Heart right ventricle (tissue), 16 donors: ENCODE measurements around the gene DTNBP1. TPM values are rescaled to one million over a fixed set of nuclear protein-coding genes. Genes with fewer than 3 reads are reported as not detected.
A peak's percentile ranks its signal among the peaks of the same experiment; 100 is the strongest.

ENCODE experiments used
- ATAC-seq, 8 donors: fragments of 200-7000 bp; cut with Tn5 transposase; one replicate each; pipeline ENCODE4 v1.9.1; 2020; ENCODE audit warnings: mild to moderate bottlenecking in 8 of 8, moderate library complexity in 8 of 8, moderate number of reproducible peaks in 1 of 8
- DNase-seq, 2 donors: peaks; one replicate each; pipeline ENCODE4 v3.0.0-alpha.2; 2020
- H3K27ac ChIP-seq, 10 donors: fragments of 200-600 bp; sonication (generic) in 2 of 10; one replicate each; pipeline versions ENCODE4 v1.5.0 to v1.8.0; 2020 to 2022; ENCODE audit warnings: mild to moderate bottlenecking in 3 of 10
- H3K27me3 ChIP-seq, 7 donors: fragments of 200-600 bp; one replicate each; pipeline ENCODE4 v1.8.0; 2021 to 2022; ENCODE audit warnings: mild to moderate bottlenecking in 2 of 7
- H3K36me3 ChIP-seq, 9 donors: fragments of 200-600 bp; sonication (generic) in 1 of 9; one replicate each; pipeline versions ENCODE4 v1.5.0 to v1.8.0; 2020 to 2022; ENCODE audit warnings: mild to moderate bottlenecking in 2 of 9
- H3K4me1 ChIP-seq, 9 donors: fragments of 200-600 bp; sonication (generic) in 1 of 9; one replicate each; pipeline versions ENCODE4 v1.5.0 to v1.8.0; 2020 to 2022; ENCODE audit warnings: mild to moderate bottlenecking in 4 of 9
- H3K4me3 ChIP-seq, 10 donors: fragments of 200-600 bp; sonication (generic) in 2 of 10; one replicate each; pipeline versions ENCODE4 v1.5.0 to v1.8.0; 2020 to 2022; ENCODE audit warnings: mild to moderate bottlenecking in 7 of 10, moderate library complexity in 2 of 10
- H3K9me3 ChIP-seq, 11 donors: fragments of 200-600 bp in 10 of 11; sonication (generic) in 2 of 11; one replicate each; pipeline versions ENCODE4 v1.5.0 to v1.8.0; 2013 to 2022; ENCODE audit warnings: mild to moderate bottlenecking in 2 of 11, control low read depth in 1 of 11, moderate library complexity in 1 of 11
- WGBS, 2 donors: extraction: QIAGEN DNeasy Blood & Tissue Kit; methylation state at CpG; one replicate each; pipeline ENCODE4 v1.1.7; 2013; ENCODE audit warnings: inconsistent platforms in 1 of 2; 5-methylcytosine and 5-hydroxymethylcytosine counted together
- intact Hi-C, 10 donors: fragments of 100-400 bp; cut with DNase I; formaldehyde crosslinking; loops; one replicate each; pipeline versions ENCODE4 v1.11.1 to v1.14.2; 2022
- polyA plus RNA-seq, 2 donors: library from polyadenylated mRNA; stranded (reverse); fragments of 200-250 nt; gene quantifications; one replicate each; pipeline ENCODE4 v1.2.3, GENCODE V29; 2013
- total RNA-seq, 10 donors: library from RNA; stranded (reverse); fragmentation: NEBNext Ultra II Directional in 3 of 10; extraction: Animal tissue kit (Norgen Biotek cat#: 25700) in 3 of 10; gene quantifications; one replicate each; pipeline versions ENCODE4 v1.2.1 to v1.2.4, GENCODE V29; 2021 to 2023
- TF ChIP-seq, protein P1 (sequence below), 9 donors: fragments of 200-600 bp; sonication (generic) in 2 of 9; IDR thresholded peaks; one replicate each; pipeline versions ENCODE4 v1.5.0 to v1.8.0; 2021 to 2022; ENCODE audit warnings: antibody characterized with exemption in 9 of 9, mild to moderate bottlenecking in 5 of 9, moderate library complexity in 1 of 9
- donor health status: Arrhythmogenic right ventricular cardiomyopathy.
- donor health status: ischemic (EF 13 %, LVEDD 7.1; RV severe dilation, severe dysfunction).
- donor health status: healthy with polysubstance abuse.
- donor health status: DM: no; HTN: yes; CAD: no.
- donor health status: DM: no; HTN: no; CAD: no.
- donor health status: ischemic (EF 25% LVEDD 6.9; RV normal size, moderate dysfunction).
- donor health status: ischemic (EF 25% LVEDD 5.7; RV mildly dilated, moderate dysfunction).
- donor health status: healthy.
- donor health status: DM: yes; HTN: yes; CAD: no.
- donor health status: Ischemic cardiomyopathy.
- donor health status: ischemic (EF 35%, LVEDD 5.7; RV mildly dilated, moderate dysfunction).
- donor health status: nonischemic (EF 11% LVEDD 7.7; RV severe dilation, severe dysfunction).
- donor health status: DM: yes; HTN: yes; CAD: no.
- donor health status: PGD.
- donor health status: ischemic (EF 29% LVEDD 5.4; RV normal size, mild dysfunction).
- donor health status: nonischemic (EF 23%, LVEDD 6.1; RV moderate dilation, normal function).

DTNBP1 gene
- total and polyA plus RNA-seq, 12 donors: 5.0 to 27.5 (median 18.4) TPM

DNA sequence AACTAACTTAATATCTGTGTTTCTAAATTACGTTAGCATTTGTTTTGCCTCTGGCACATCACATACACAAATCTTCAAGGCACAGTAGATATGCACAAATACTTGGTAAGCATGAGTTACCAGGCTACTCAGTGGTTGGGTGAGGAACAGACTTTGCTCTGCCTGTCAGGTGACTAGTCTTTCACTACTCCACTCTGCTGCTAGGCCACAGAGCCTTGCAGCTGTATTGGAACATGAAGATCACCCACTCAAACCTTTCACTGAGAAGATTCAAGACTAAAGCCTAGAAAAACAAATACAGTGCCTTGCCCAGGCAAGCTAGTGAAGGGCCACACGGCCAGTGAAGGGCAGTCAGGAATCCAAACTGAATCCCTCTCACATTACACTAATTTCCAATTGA lies 47.0 kb downstream of the DTNBP1 start:
- 80 to 81% methylated on average over 2 of the region's 2 CpGs for WGBS, 2 donors
- Histone ChIP-seq H3K27ac (no peak overlapping the region), H3K4me3 (no peak overlapping the region), H3K4me1 (peaks cover 0 to 34% (median 11%) of the 10 kb centered on the region in 9 donors), H3K36me3 (peaks cover 0 to 27% (median 0%) of the 10 kb centered on the region in 9 donors), H3K27me3 (no peaks in the 10 kb centered on the region), H3K9me3 (peaks cover 0 to 9% (median 0%) of the 10 kb centered on the region in 11 donors)
- intact Hi-C loops: loop anchor here in 2 of 10 donors (5.0 to 10.0 kb wide), 3 partner anchors 109 to 1401 kb away; no protein-coding TSS in a partner anchor
- no peak for DNase-seq
- peak in 2 of 8 donors; percentile 42 to 58 for ATAC-seq
- TF ChIP-seq, protein P1, sequence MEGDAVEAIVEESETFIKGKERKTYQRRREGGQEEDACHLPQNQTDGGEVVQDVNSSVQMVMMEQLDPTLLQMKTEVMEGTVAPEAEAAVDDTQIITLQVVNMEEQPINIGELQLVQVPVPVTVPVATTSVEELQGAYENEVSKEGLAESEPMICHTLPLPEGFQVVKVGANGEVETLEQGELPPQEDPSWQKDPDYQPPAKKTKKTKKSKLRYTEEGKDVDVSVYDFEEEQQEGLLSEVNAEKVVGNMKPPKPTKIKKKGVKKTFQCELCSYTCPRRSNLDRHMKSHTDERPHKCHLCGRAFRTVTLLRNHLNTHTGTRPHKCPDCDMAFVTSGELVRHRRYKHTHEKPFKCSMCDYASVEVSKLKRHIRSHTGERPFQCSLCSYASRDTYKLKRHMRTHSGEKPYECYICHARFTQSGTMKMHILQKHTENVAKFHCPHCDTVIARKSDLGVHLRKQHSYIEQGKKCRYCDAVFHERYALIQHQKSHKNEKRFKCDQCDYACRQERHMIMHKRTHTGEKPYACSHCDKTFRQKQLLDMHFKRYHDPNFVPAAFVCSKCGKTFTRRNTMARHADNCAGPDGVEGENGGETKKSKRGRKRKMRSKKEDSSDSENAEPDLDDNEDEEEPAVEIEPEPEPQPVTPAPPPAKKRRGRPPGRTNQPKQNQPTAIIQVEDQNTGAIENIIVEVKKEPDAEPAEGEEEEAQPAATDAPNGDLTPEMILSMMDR (IDR thresholded peaks at IDR 0.05): no peak

DNA sequence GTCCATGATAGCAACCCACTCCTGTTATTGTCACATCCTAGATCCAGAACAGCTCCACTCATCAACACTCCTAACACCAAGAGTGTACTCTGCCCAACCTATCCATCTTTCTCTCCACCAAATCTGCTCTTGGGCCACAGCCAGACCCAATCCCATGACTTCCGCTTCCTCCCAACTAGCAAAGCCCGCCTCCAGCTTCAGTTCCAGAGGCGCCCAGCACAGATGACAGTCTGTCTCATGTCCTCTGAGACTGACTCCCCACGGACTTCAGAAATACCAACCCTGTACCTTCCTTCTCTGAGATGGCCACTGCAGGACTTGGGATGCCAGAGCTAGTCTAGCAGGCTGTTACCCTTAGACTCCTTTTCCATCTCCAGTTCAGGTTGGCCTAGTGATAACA lies 48.6 kb downstream of the DTNBP1 start:
- peak in 2 of 8 donors; percentile 38 to 44 for ATAC-seq
- Histone ChIP-seq H3K4me3 (no peak overlapping the region), H3K36me3 (peaks cover 0 to 43% (median 0%) of the 10 kb centered on the region in 9 donors), H3K27ac (no peak overlapping the region), H3K4me1 (peaks cover 0 to 28% (median 5%) of the 10 kb centered on the region in 9 donors), H3K9me3 (peaks cover 0 to 12% (median 0%) of the 10 kb centered on the region in 11 donors), H3K27me3 (no peaks in the 10 kb centered on the region)
- 86 to 87% methylated on average over 4 of the region's 4 CpGs for WGBS, 2 donors
- peak in 1 of 2 donors; percentile 18 for DNase-seq
- TF ChIP-seq, protein P1 (IDR thresholded peaks at IDR 0.05): no peak
- intact Hi-C loops: loop anchor here in 2 of 10 donors (10.0 kb wide), 2 partner anchors 109 to 1399 kb away; no protein-coding TSS in a partner anchor

DNA sequence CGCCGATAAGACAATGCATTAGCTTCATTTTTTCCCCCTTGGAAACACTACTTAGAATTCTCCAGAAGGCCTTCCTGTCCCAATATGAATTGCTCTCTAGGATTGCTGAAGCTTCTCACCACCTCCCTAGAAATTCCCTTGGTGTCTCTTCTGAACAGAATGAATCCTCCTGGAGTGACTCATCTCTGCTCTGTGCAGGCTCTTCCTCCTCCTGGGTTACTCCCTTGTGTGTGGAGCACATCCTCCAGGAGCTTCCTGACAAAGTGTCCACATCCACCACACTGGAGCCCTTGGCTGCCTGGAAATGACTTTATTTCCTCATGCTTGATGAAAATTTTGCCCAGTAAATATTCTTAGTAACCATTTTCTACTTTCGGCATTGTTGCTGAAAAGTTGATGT lies 54.4 kb downstream of the DTNBP1 start:
- H3K4me1 ChIP-seq: peaks cover 0 to 35% (median 10%) of the 10 kb centered on the region in 9 donors
- H3K27ac ChIP-seq: peak overlapping the region in 7 of 10 donors; percentile 28 to 55 (median 41)
- H3K9me3 ChIP-seq: peaks cover 0 to 12% (median 0%) of the 10 kb centered on the region in 11 donors
- DNase-seq (peak in 1 of 2 donors; percentile 26), ATAC-seq (peak; percentile 67 to 95 (median 82))
- H3K4me3 ChIP-seq: no peak overlapping the region
- no peaks in the 10 kb centered on the region for H3K27me3 ChIP-seq
- H3K36me3 ChIP-seq: peaks cover 0 to 30% (median 0%) of the 10 kb centered on the region in 9 donors
- WGBS, 2 donors: 64 to 71% methylated on average over 3 of the region's 3 CpGs
- TF ChIP-seq, protein P1 (IDR thresholded peaks at IDR 0.05): no peak
- intact Hi-C loops: no loop called here

DNA sequence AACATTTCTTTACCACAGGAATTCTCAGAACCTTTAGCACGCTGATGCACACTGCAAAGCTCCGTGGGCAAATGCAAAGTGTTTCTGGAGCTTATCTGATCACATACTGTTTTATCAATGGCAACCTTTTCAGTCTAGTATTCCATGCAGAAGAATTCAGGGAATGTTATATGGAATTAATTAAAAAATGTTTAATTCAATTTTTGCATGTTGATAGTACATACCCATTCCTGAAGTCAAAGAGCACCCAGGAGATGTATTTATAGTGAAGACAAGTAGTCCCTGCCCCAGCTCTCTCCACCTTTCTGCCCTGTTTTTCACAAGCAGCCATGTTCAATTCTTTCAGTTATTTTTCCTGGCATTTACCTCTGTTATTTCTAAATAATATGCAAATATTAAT lies 55.2 kb downstream of the DTNBP1 start:
- DNase-seq (no peak), ATAC-seq (no peak)
- intact Hi-C loops: no loop called here
- H3K27me3 ChIP-seq: no peaks in the 10 kb centered on the region
- 90 to 95% methylated on average over 2 of the region's 2 CpGs for WGBS, 2 donors
- H3K4me3 ChIP-seq: no peak overlapping the region
- peaks cover 0 to 30% (median 0%) of the 10 kb centered on the region in 9 donors for H3K36me3 ChIP-seq
- TF ChIP-seq, protein P1 (IDR thresholded peaks at IDR 0.05): no peak
- H3K4me1 ChIP-seq: peaks cover 0 to 30% (median 9%) of the 10 kb centered on the region in 9 donors
- peaks cover 0 to 12% (median 0%) of the 10 kb centered on the region in 11 donors for H3K9me3 ChIP-seq
- H3K27ac ChIP-seq: peak overlapping the region in 2 of 10 donors; percentile 37 to 55
